Endothelial cell (in vitro differentiated cells): Measurements from ENCODE around the gene ARHGEF4. TPM values are rescaled to one million over a fixed set of nuclear protein-coding genes. Genes with fewer than 3 reads are reported as not detected.
A peak's percentile ranks its signal among the peaks of the same experiment; 100 is the strongest.

Experiments
- DNase-seq: peaks from one replicate; pipeline ENCODE4 v3.0.0; 2021; ENCODE audit warnings: low spot score
- H3K27ac Mint-ChIP-seq: one replicate; pipeline ENCODE4 v1.8.0; 2021; ENCODE audit warnings: mixed read lengths, inconsistent platforms; ENCODE audit not compliant: unreplicated experiment
- H3K27me3 Mint-ChIP-seq: one replicate; pipeline ENCODE4 v1.8.0; 2021; ENCODE audit warnings: mild to moderate bottlenecking, moderate library complexity, mixed read lengths, inconsistent platforms; ENCODE audit not compliant: unreplicated experiment
- H3K36me3 Mint-ChIP-seq: one replicate; pipeline ENCODE4 v1.8.0; 2021; ENCODE audit warnings: mild to moderate bottlenecking, low read depth, mixed read lengths, inconsistent platforms; ENCODE audit not compliant: unreplicated experiment
- H3K4me1 Mint-ChIP-seq: one replicate; pipeline ENCODE4 v1.8.0; 2021; ENCODE audit warnings: mild to moderate bottlenecking, mixed read lengths, inconsistent platforms; ENCODE audit not compliant: unreplicated experiment
- H3K4me3 Mint-ChIP-seq: one replicate; pipeline ENCODE4 v1.8.0; 2021; ENCODE audit warnings: mild to moderate bottlenecking, mixed read lengths, inconsistent platforms; ENCODE audit not compliant: unreplicated experiment
- H3K9me3 Mint-ChIP-seq: one replicate; pipeline ENCODE4 v1.8.0; 2021; ENCODE audit warnings: mixed read lengths, inconsistent platforms; ENCODE audit not compliant: unreplicated experiment
- CTCF ChIP-seq: fragments of 200-600 bp; sonication (generic); IDR thresholded peaks from one replicate; pipeline ENCODE4 v1.5.0; 2021; ENCODE audit warnings: antibody characterized with exemption; ENCODE audit not compliant: unreplicated experiment
- total RNA-seq: library from RNA; stranded (reverse); fragmentation: NEBNext Ultra II Directional; extraction: Animal tissue kit (Norgen Biotek cat#: 25700); gene quantifications from one replicate; pipeline ENCODE4 v1.2.1, GENCODE V29; 2021; ENCODE audit not compliant: unreplicated experiment

The ARHGEF4 gene
- total RNA-seq, 1 donor from 2014 or later: 10.3 TPM

- Mint-ChIP-seq H3K27me3 (peaks cover 5% of the 10 kb centered on the region), H3K36me3 (peaks cover 4% of the 10 kb centered on the region), H3K9me3 (no peaks in the 10 kb centered on the region), H3K27ac (no peak overlapping the region), H3K4me3 (no peak overlapping the region), H3K4me1 (peaks cover 4% of the 10 kb centered on the region)
- no peak for TF ChIP-seq CTCF
- DNase-seq: no peak
Observed at GRCh38 chr2:130819608-130820278, 17.0 kb upstream of the ARHGEF4 start.

GRCh38 chr2:130820279-130820861 lies 16.3 kb upstream of the ARHGEF4 start:
- Mint-ChIP-seq H3K27ac (no peak overlapping the region), H3K9me3 (no peaks in the 10 kb centered on the region), H3K36me3 (peaks cover 4% of the 10 kb centered on the region), H3K4me1 (peaks cover 4% of the 10 kb centered on the region), H3K4me3 (no peak overlapping the region), H3K27me3 (peaks cover 5% of the 10 kb centered on the region)
- DNase-seq: no peak
- no peak for TF ChIP-seq CTCF

GRCh38 chr2:130821867-130822266 lies 14.8 kb upstream of the ARHGEF4 start:
- no peak for TF ChIP-seq CTCF
- peaks cover 4% of the 10 kb centered on the region for H3K4me1 Mint-ChIP-seq
- H3K27me3 Mint-ChIP-seq: peaks cover 5% of the 10 kb centered on the region
- H3K36me3 Mint-ChIP-seq: peaks cover 4% of the 10 kb centered on the region
- H3K9me3 Mint-ChIP-seq: no peaks in the 10 kb centered on the region
- H3K27ac Mint-ChIP-seq: peak overlapping the region; percentile 71
- no peak for DNase-seq
- H3K4me3 Mint-ChIP-seq: no peak overlapping the region

- H3K4me1 Mint-ChIP-seq: peaks cover 4% of the 10 kb centered on the region
- peaks cover 4% of the 10 kb centered on the region for H3K36me3 Mint-ChIP-seq
- H3K27ac Mint-ChIP-seq: no peak overlapping the region
- H3K9me3 Mint-ChIP-seq: no peaks in the 10 kb centered on the region
- no peak for DNase-seq
- no peak overlapping the region for H3K4me3 Mint-ChIP-seq
- H3K27me3 Mint-ChIP-seq: peaks cover 6% of the 10 kb centered on the region
- no peak for TF ChIP-seq CTCF
Observed at GRCh38 chr2:130822766-130823165, 13.9 kb upstream of the ARHGEF4 start.

- no peak overlapping the region for H3K4me3 Mint-ChIP-seq
- H3K4me1 Mint-ChIP-seq: peaks cover 4% of the 10 kb centered on the region
- TF ChIP-seq CTCF: no peak
- peaks cover 6% of the 10 kb centered on the region for H3K27me3 Mint-ChIP-seq
- H3K9me3 Mint-ChIP-seq: no peaks in the 10 kb centered on the region
- no peak for DNase-seq
- H3K36me3 Mint-ChIP-seq: peaks cover 4% of the 10 kb centered on the region
- H3K27ac Mint-ChIP-seq: no peak overlapping the region
Observed at GRCh38 chr2:130823171-130823885, 13.4 kb upstream of the ARHGEF4 start.
